ENCODE measurements around the gene SUGCT.
"Not testable (repeated sequence)": the region's sequence is repeated elsewhere in the genome, so short reads cannot be mapped to it uniquely, and the experiment has no call there.

Gene SUGCT

GRCh38 chr7:40268810-40269209, 134.0 kb downstream of the SUGCT start:
- DNase-seq = not testable (repeated sequence)

DNA sequence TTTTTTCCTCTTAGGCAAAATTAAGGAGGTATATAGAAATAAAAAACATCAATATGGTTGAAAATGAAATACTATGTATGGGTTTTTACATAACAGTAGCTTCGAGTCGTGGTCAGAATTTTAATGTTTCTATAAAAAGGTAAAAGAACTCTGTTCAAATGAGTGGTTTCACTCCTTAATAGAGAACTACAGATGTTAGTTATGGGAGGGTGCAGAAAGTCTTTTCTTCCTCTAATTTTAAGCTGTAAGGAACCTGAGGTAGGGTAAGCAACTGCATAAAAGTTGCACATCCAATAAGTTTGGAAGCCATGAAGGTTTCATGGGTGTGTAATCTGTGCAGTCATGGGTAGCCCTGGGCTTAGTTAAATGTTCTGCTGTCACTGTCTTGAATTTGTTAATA, 141.3 kb downstream of the SUGCT start:
- DNase-seq = no peak

DNA sequence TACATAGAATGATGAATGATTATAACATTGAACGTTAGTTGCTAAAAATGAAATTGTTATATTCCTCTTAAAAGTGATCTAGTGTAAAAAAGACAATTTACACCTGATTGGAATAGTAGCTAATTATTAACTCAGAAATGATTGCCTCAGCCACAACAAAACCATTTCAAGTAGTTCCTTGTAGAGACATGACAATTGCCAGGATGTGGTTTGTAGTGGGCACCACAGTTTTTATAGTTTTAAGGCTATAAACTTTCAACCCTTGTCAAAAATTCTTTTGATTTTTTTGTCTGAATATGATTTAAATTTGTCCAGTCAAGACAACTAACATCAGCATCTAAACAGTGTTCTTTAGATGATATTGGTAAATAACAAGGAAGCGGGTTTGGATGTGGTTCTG, 145.2 kb downstream of the SUGCT start:
- no peak for DNase-seq

GRCh38 chr7:40282858-40283257, 148.1 kb downstream of the SUGCT start:
- no peak for DNase-seq

GRCh38 chr7:40283391-40283790, 148.6 kb downstream of the SUGCT start:
- DNase-seq = no peak

- DNase-seq = no peak
Observed at GRCh38 chr7:40288827-40289226, 154.0 kb downstream of the SUGCT start.

- no peak for DNase-seq
Observed at GRCh38 chr7:40297741-40298311, 163.0 kb downstream of the SUGCT start.

DNA sequence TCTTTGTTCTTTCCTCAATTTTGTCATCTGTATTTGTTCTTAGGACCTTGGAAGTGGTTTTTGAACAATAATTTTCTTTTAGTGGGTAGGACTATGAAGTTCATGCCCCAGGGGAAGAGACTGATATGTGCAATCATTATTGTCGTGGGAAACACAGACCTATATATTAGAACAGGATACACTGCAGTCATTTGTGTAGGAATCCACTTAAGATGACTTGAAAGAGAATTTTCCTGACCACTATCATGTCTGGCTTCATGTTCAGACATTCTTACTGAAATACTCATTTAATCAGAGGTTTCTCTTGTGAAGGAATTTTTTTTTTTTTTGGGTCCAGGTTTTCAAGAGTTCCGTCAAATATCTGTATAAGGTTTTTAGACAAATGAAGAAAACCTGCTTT, 163.6 kb downstream of the SUGCT start:
- DNase-seq = no peak

DNA sequence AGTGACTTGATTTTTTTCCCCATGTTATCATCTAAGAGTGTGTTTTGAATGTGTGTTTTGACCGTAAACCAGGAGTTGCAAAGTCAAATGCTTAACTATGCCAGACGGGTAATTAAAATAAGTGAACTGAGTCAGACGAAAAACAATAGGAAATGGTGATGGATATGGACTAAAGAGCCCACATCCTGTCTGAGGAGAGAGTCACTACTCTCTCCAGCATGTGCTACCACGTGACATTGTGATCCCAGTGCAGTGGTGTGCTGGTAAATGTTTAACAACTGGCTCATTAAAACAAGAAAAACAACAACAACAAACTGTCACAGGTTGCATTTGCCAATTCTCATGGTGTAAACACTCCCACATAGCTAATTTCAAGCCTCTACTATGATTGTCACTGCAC, 164.3 kb downstream of the SUGCT start:
- DNase-seq = no peak

DNA sequence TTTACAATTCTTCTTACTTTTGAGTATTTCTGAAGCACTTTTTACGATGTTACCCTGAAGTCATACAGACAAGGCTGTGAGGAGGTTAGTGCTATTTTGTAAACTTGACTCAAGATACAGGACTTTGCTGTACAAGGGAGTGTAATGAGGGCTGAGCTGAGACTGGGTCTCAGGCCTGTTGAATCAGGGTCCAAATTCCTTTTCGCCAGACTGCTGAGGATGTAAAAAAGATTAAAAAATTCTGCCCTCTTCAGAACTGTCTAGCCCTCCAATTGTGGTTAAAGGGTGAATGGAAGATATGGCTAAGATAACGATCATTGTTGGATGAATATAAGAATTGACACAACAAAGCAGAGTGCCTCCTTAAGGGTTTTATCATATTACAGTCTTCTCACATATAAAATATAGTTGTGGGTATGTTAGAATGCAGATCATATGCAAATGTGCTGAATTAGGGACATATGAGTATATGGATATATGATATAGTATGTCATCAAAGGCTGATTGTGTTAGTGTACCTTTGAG, 165.4 kb downstream of the SUGCT start:
- DNase-seq = no peak

DNA sequence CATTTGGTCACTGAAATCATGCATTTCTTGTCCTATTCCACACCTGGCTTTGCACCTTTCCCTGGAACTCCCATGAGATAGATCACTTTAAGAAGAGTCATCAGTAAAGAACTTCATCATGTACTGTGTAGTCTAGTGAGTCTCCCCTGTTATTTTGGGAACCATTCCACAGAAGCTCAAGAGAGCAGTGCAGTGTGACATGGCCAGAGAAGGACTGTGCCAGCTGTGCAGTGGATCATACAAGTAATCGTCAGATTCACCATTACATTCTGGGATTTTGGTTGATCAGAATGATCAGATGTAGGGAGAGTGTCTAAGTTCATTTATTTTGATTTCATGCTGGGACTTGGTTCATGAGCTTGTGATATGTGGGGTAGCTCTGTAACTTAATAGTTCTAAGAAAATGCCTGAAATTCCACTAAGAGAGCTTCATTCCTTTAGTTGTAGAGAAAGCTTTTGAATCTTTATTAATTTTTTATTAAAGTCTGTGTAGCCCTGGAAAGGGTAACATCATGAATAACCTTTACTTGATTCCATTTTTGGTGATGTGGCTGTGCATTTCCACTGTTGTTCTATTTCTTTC, 166.8 kb downstream of the SUGCT start:
- DNase-seq = no peak

DNA sequence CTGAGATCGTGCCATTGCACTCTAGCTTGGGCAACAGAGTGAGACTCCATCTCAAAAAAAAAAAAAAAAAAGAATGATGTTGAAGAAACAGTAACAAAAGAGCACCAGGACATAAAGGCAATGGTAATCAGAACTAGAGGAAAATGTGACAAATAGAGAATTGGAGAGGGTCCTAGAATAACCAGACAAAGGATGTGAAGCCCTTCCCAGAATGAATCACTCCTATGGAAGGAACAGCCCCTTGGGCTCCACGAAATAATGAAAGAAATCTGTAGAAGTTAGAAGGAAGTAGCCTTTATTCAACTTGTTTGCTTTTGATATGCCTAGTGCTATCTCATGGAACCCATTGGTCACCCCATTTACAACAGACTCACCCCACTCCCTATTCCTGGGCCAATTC, 169.2 kb downstream of the SUGCT start:
- no peak for DNase-seq

GRCh38 chr7:40305229-40305628, 170.4 kb downstream of the SUGCT start:
- no peak for DNase-seq

GRCh38 chr7:40306025-40306424, 171.2 kb downstream of the SUGCT start:
- no peak for DNase-seq

- DNase-seq = no peak
Observed at GRCh38 chr7:40306596-40306995, 171.8 kb downstream of the SUGCT start.

GRCh38 chr7:40310258-40310657, 175.5 kb downstream of the SUGCT start:
- no peak for DNase-seq

- DNase-seq = no peak
Observed at GRCh38 chr7:40311307-40311706, 176.5 kb downstream of the SUGCT start.

DNA sequence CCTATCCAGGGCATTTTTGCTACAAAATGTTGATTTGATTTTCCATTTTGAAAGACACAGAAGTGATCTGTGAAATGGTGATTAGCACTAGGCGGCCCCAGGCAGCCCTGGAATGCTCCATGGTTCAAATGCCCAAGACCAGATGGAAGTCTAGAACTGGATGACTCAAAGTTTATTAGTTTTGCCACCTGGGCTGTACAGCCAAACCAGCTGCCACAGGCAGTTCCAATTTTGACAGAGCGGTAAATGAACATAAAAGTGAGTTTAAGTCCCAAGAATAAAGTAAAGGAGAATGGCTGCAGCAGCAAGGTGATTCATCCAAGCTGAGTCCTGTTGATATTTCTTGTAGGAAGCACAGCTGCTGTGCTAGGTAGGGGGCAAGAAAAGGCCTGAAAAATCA, 180.5 kb downstream of the SUGCT start:
- no peak for DNase-seq

- DNase-seq = no peak
Observed at GRCh38 chr7:40316176-40316575, 181.4 kb downstream of the SUGCT start.

DNA sequence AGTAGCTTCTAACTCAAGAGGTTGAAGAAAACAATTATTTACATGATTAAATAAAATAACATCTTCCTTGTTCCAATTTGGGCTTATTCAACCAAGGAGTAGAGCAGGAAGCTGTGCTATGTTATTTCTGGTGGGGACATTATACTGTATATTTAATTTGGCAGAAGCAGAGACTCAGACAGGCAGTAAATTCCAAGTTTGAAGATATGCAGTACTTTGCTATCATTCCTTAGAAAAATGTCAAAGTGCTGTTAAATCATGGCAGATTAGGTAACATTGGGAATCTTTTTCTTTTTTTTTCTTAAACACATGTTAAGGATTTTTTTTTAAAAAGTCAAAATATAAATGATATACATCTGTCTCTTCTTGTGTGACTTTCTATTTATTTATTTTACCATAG, 190.1 kb downstream of the SUGCT start:
- no peak for DNase-seq

GRCh38 chr7:40327113-40327512, 192.3 kb downstream of the SUGCT start:
- DNase-seq = no peak

- DNase-seq = no peak
Observed at GRCh38 chr7:40327873-40328272, 193.1 kb downstream of the SUGCT start.

GRCh38 chr7:40329601-40330153, 194.9 kb downstream of the SUGCT start:
- DNase-seq = no peak

GRCh38 chr7:40330408-40330807, 195.6 kb downstream of the SUGCT start:
- no peak for DNase-seq

DNA sequence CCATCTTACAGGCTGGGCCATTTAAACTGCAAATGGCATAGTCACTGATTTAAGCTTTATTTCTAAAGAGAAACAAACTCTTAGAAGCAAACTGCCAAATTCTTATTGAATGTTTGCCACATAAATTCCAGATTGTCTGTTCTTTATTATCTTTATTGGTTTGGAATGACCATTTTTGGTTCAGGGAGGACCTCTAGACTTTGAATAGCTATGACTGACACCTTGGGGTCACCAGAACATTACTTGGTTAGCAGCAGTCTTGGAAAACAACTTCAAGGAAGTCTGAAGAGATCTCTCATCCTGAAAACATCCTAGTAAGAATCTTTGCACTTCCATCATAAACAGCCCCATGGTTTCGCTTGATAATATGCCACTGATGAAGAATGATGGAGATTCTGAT, 197.1 kb downstream of the SUGCT start:
- DNase-seq = no peak
